ENCODE results near the gene SLC27A1.

DNA sequence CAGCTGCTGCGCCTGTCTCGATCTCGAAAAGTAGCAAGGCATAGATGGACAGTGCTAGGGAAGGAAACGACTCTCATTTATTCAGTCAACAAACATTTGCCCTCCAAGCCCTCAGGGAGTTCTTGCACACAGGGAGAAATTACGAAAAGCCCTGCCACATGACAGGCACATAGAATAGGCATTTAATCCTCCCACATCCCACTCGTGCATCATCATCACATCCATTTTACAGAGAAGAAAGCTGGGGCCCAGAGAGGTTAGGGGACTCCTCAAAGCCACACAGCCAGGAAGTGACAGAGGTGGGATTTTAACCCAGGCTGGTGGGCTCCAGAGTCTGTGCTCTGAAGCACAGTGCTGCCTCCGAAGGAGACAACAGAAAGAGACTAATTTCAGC, 33.5 kb upstream of the SLC27A1 start:
- TF ChIP-seq EZH2 (IDR thresholded peaks at IDR 0.05; ENCODE audit: low read length, unreplicated experiment) = no peak
- TF ChIP-seq CTCF (conservative IDR thresholded peaks at IDR 0.05; ENCODE audit: low read depth, low read length) = no peak
- TF ChIP-seq EZH2phosphoT487 (IDR thresholded peaks at IDR 0.05; ENCODE audit: borderline replicate concordance, low read length) = no peak
